HG03097 (cell line): Measurements from ENCODE around the gene NIP7.

ENCODE experiments used
- ATAC-seq: cut with Tn5 transposase; IDR thresholded peaks from one replicate; pipeline ENCODE4 v1.9.1; 2021; ENCODE audit not compliant: unreplicated experiment, low FRiP score

The NIP7 gene

GRCh38 chr16:69381231-69381630, 41.7 kb downstream of the NIP7 start:
- no peak for ATAC-seq

- no peak for ATAC-seq
These were observed 42.8 kb downstream of the NIP7 start for GRCh38 chr16:69382421-69382820.

DNA sequence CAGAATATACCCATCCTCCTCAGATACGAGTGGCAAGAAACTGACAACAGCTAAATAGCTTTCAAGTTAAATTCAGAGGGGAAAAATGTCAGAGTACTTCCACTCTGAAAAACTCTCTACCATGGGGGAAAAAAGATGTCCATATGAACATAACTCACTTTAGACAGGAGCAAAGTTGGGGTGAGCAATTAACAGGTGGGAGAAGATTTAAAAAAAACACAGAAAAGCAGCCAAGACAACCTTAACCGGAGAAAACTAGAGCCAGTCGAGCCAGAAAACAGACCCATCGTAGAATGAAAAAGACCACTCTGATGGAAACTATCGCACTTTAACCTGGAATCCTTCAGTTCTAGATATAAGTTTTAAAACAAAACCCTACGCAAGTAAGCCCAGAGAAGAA, 45.4 kb downstream of the NIP7 start:
- no peak for ATAC-seq

- ATAC-seq, result no peak
These were observed 47.0 kb downstream of the NIP7 start for GRCh38 chr16:69386596-69386995.
